Mononuclear cell (primary cell): ENCODE data around the gene CKS2. TPM values are rescaled to one million over a fixed set of nuclear protein-coding genes. Genes with fewer than 3 reads are reported as not detected.
"Not testable (repeated sequence)": the region's sequence is repeated elsewhere in the genome, so short reads cannot be mapped to it uniquely, and the experiment has no call there.

Experiments used
- H3K27me3 ChIP-seq: 2 replicates; pipeline ENCODE4 v1.6.0; 2011; ENCODE audit warnings: low read length, control low read depth; ENCODE audit not compliant: insufficient read depth
- H3K4me1 ChIP-seq: 2 replicates; pipeline ENCODE4 v1.5.1; 2011; ENCODE audit warnings: mild to moderate bottlenecking, low read length, control low read depth; ENCODE audit not compliant: insufficient read depth
- H3K4me3 ChIP-seq: 2 replicates; pipeline ENCODE4 v1.5.1; 2011; ENCODE audit warnings: mild to moderate bottlenecking, low read length, moderate library complexity
- H3K9me3 ChIP-seq: 2 replicates; pipeline ENCODE4 v1.5.1; 2011; ENCODE audit warnings: low read depth, mild to moderate bottlenecking, control low read depth, low read length
- total RNA-seq: library from RNA; depleted of rRNA; stranded (reverse); fragments of >200 nt; gene quantifications from one replicate; pipeline ENCODE4 v1.2.3, GENCODE V29; 2012

The CKS2 gene
- total RNA-seq, 1 donor: 6.1 TPM

GRCh38 chr9:89301996-89302395 lies 9.0 kb upstream of the CKS2 start:
- H3K4me3 ChIP-seq, H3K4me1 ChIP-seq, H3K9me3 ChIP-seq, H3K27me3 ChIP-seq: not testable (repeated sequence)

GRCh38 chr9:89304020-89304833 lies 6.8 kb upstream of the CKS2 start:
- Histone ChIP-seq H3K4me1 (peaks cover 2% of the 10 kb centered on the region), H3K9me3 (no peaks in the 10 kb centered on the region), H3K4me3 (no peak overlapping the region), H3K27me3 (no peaks in the 10 kb centered on the region)

GRCh38 chr9:89304834-89305188 lies 6.2 kb upstream of the CKS2 start:
- Histone ChIP-seq H3K4me3 (no peak overlapping the region), H3K27me3 (no peaks in the 10 kb centered on the region), H3K9me3 (no peaks in the 10 kb centered on the region), H3K4me1 (peaks cover 8% of the 10 kb centered on the region)

- no peak overlapping the region for H3K4me3 ChIP-seq
- no peaks in the 10 kb centered on the region for H3K27me3 ChIP-seq
- no peaks in the 10 kb centered on the region for H3K9me3 ChIP-seq
- peaks cover 13% of the 10 kb centered on the region for H3K4me1 ChIP-seq
Measured at GRCh38 chr9:89305868-89306267, 5.1 kb upstream of the CKS2 start.

- Histone ChIP-seq H3K4me3 (no peak overlapping the region), H3K9me3 (no peaks in the 10 kb centered on the region), H3K4me1 (peaks cover 32% of the 10 kb centered on the region), H3K27me3 (no peaks in the 10 kb centered on the region)
Measured at GRCh38 chr9:89309166-89309565, 1.8 kb upstream of the CKS2 start.

- no peaks in the 10 kb centered on the region for H3K9me3 ChIP-seq
- H3K4me1 ChIP-seq: peaks cover 35% of the 10 kb centered on the region
- no peaks in the 10 kb centered on the region for H3K27me3 ChIP-seq
- H3K4me3 ChIP-seq: peak overlapping the region; percentile 72
Measured at GRCh38 chr9:89309608-89310474, 1.2 kb upstream of the CKS2 start.

GRCh38 chr9:89311346-89312221 lies 589 bp downstream of the CKS2 start:
- Histone ChIP-seq H3K4me3 (peak overlapping the region; percentile 72), H3K4me1 (peaks cover 35% of the 10 kb centered on the region), H3K27me3 (no peaks in the 10 kb centered on the region), H3K9me3 (no peaks in the 10 kb centered on the region)

GRCh38 chr9:89312222-89312571 lies 1.2 kb downstream of the CKS2 start:
- Histone ChIP-seq H3K27me3 (no peaks in the 10 kb centered on the region), H3K4me3 (peak overlapping the region; percentile 72), H3K9me3 (no peaks in the 10 kb centered on the region), H3K4me1 (peaks cover 37% of the 10 kb centered on the region)

- no peak overlapping the region for H3K4me3 ChIP-seq
- H3K4me1 ChIP-seq: peaks cover 46% of the 10 kb centered on the region
- H3K27me3 ChIP-seq: no peaks in the 10 kb centered on the region
- H3K9me3 ChIP-seq: no peaks in the 10 kb centered on the region
Measured at GRCh38 chr9:89313842-89314241, 2.8 kb downstream of the CKS2 start.

GRCh38 chr9:89314955-89315354 lies 4.0 kb downstream of the CKS2 start:
- H3K27me3 ChIP-seq: no peaks in the 10 kb centered on the region
- H3K4me3 ChIP-seq: no peak overlapping the region

GRCh38 chr9:89315482-89315881 lies 4.5 kb downstream of the CKS2 start:
- Histone ChIP-seq H3K9me3 (no peaks in the 10 kb centered on the region), H3K27me3 (no peaks in the 10 kb centered on the region), H3K4me3 (no peak overlapping the region), H3K4me1 (peaks cover 48% of the 10 kb centered on the region)

More at GRCh38 chr9:89314955-89315354, 4.0 kb downstream of the CKS2 start:
- H3K9me3 ChIP-seq: no peaks in the 10 kb centered on the region
- peaks cover 47% of the 10 kb centered on the region for H3K4me1 ChIP-seq

GRCh38 chr9:89317282-89317681 lies 6.3 kb downstream of the CKS2 start:
- Histone ChIP-seq H3K4me3 (no peak overlapping the region), H3K9me3 (no peaks in the 10 kb centered on the region), H3K27me3 (no peaks in the 10 kb centered on the region), H3K4me1 (peaks cover 39% of the 10 kb centered on the region)

- H3K4me3 ChIP-seq: peak within 1 kb of the TSS; percentile 78
- H3K27me3 ChIP-seq: no peaks in the 10 kb centered on the region
- H3K9me3 ChIP-seq: no peaks in the 10 kb centered on the region
- peaks cover 36% of the 10 kb centered on the region for H3K4me1 ChIP-seq
Measured at GRCh38 chr9:89318123-89319014, 7.4 kb downstream of the CKS2 start, which contains the start of gene SECISBP2. Gene SECISBP2, plus strand, starts transcription at chr9:89318500. Its CDS starts 77 bp downstream, at chr9:89318577.
